HuH-7 (cell line): ENCODE measurements around the gene CYP3A4.
"Not testable (repeated sequence)": the region's sequence is repeated elsewhere in the genome, so short reads cannot be mapped to it uniquely, and the experiment has no call there.

Experiments used
- DNase-seq: peaks from one replicate; pipeline ENCODE4 v3.0.0; 2011; ENCODE audit warnings: low spot score

The CYP3A4 gene

GRCh38 chr7:99792967-99793366 lies 9.0 kb upstream of the CYP3A4 start:
- no peak for DNase-seq

GRCh38 chr7:99791667-99792369 lies 7.8 kb upstream of the CYP3A4 start:
- no peak for DNase-seq

DNA sequence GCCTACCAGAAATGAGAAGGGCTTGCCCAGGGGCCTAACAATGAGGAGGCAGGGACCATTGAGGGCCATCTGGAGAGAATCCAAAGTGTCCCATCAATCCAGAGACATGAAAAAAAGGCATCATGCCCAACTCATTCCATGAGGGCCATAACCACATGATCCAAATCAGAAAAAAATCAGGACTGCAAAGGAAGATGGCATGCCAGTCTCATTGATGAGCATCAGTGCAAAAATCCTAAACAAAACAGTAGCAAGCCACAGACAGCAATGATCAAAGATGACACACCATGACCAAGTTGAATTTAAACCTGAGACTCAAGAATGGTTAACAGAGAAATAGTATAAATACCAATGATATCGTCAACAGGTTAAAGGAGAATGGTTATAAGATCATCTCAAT lies 7.0 kb upstream of the CYP3A4 start:
- no peak for DNase-seq

GRCh38 chr7:99790407-99790806 lies 6.4 kb upstream of the CYP3A4 start:
- DNase-seq: no peak

GRCh38 chr7:99789441-99790070 lies 5.6 kb upstream of the CYP3A4 start:
- DNase-seq: no peak

- no peak for DNase-seq
These were observed 4.6 kb upstream of the CYP3A4 start for GRCh38 chr7:99788554-99788953.

DNA sequence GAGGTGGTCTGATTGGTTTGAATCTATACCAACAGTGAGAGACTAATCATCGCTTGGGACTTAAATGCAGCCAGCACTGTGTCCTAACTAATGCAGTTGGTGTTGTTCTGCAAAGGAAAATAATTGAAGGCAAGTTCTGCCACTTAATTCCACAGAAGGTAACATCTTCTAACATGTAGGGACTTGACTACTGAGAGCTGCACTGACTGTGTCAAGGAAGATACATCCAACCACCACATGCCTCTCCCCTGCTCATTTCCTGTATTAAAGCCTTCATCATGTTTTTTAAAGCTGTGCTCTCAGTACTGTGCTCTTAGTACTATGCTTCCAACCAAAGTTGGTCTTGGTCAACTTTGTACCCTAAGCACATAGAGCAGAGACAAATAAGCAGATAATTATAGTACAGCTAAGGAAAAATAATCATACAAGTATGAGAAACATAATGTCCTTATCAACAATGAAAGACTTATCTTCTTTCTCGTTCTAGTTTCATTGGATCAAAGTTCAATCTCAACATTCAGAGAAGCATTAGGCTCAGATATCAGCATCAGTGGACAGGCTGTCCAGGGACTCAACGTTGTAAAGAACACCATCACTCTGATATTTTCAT lies 2.8 kb upstream of the CYP3A4 start:
- no peak for DNase-seq

- not testable (repeated sequence) for DNase-seq
These were observed 1.7 kb upstream of the CYP3A4 start for GRCh38 chr7:99785654-99786053.

GRCh38 chr7:99782012-99782953 lies 1.7 kb downstream of the CYP3A4 start:
- no peak for DNase-seq

DNA sequence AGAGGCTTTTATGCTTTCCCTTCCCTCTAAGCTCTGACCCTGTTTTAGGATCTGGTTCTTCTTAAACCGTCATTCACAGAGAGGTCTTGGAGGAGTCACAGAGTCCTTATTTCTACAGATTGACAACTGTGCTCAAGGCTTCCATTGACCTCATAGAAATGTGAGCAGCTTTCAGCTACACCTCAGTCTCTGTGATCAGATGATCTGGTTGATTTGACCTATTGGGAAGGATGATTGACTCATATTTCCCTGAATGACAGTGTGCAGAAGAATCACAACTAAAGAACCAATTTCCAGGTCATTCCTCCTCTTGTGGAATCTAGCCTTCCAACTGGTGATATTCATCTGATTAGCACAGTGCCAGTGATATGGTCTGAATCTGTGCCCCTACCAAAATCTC lies 3.4 kb downstream of the CYP3A4 start:
- no peak for DNase-seq

- DNase-seq: no peak
These were observed 4.0 kb downstream of the CYP3A4 start for GRCh38 chr7:99779949-99780348.

- no peak for DNase-seq
These were observed 5.1 kb downstream of the CYP3A4 start for GRCh38 chr7:99778880-99779279.

DNA sequence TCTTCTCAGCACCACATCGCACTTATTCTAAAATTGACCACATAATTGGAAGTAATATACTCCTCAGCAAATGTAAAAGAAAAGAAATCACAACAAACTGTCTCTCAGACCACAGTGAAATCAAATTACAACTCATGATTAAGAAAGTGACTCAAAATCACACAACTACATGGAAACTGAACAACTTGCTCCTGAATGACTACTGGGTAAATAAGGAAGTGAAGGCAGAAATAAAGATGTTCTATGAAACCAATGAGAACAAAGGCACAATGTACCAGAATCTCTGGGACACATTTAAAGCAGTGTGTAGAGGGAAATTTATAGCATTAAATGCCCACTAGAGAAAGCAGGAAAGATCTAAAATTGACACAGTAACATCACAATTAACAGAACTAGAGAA lies 10.6 kb downstream of the CYP3A4 start:
- not testable (repeated sequence) for DNase-seq

GRCh38 chr7:99772565-99772964 lies 11.4 kb downstream of the CYP3A4 start:
- DNase-seq: no peak

- not testable (repeated sequence) for DNase-seq
These were observed 14.5 kb downstream of the CYP3A4 start for GRCh38 chr7:99769494-99769893.

DNA sequence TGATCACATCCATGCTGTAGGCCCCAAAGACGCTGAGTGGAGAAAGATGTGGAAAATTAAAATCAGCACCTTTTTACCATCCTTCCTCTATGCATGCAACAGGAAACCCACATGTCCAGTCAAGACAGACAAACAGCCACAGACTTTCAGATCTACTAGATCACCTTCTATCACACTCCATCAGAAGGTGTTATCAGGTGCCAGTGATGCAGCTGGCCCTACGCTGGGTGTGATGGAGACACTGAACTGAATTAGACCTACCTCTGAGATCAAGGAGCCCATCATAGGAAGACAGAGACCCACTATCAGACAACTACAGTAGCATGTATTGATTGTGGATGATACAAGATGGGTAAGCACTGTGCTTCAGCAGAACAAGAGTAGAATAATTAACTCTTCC lies 15.5 kb downstream of the CYP3A4 start:
- no peak for DNase-seq

- no peak for DNase-seq
These were observed 16.3 kb downstream of the CYP3A4 start for GRCh38 chr7:99767662-99768061.

DNA sequence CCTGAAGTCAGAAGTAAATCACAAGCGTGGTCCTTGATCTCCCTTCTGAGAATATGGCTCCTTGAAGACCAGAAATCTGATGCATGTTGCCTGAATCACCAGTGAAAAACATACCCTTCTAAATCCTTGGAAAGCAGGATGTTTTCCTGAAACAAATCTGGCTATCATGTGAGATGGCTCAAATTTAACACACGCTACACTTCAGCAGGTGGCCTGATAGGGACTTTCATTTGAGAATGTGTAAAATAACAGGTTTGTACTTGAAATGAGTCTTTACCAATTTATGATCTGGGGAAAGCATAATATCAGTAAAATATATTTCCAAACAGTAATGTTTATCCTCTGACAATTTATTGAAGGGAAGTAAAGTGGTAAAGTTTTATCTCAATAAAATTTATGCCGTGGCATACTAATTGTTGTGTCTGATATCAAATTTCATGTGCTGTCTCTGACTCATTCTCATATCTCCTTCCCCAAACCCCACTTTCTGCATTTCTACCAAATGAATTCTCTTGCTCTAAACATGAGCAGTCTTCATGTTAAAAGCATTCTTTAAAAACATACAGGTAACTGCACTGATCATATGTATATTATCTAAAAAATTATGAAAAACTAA lies 17.4 kb downstream of the CYP3A4 start:
- DNase-seq: no peak

DNA sequence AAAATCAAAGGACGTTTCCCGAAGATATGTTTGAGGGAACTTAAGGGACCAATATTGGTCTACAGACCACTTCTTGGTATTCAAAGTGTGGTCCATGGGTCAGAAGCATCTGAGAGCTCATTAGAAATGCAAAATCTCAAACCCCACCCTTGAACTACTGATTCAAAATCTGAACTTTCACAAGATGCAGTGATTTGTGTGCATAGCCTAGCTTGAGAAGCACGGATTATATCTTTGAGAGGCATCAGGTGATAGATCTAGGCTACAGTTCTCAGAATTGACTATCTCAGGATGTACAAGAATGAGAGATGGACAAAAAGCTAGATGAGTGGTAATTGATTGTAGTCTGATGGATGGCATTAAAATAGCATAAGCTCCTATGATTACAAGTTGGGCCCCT lies 19.5 kb downstream of the CYP3A4 start:
- no peak for DNase-seq

GRCh38 chr7:99762680-99763327 lies 21.2 kb downstream of the CYP3A4 start:
- no peak for DNase-seq

GRCh38 chr7:99755085-99755484 lies 28.9 kb downstream of the CYP3A4 start:
- DNase-seq: no peak
